HG02610 (cell line): ENCODE results near the gene PCDHGB4.
"Not testable (repeated sequence)": the region's sequence is repeated elsewhere in the genome, so short reads cannot be mapped to it uniquely, and the experiment has no call there.

Experiments
- ATAC-seq: cut with Tn5 transposase; IDR thresholded peaks from one replicate; pipeline ENCODE4 v1.9.1; 2021; ENCODE audit warnings: mild to moderate bottlenecking, moderate library complexity; ENCODE audit not compliant: unreplicated experiment

The PCDHGB4 gene

GRCh38 chr5:141387557-141388311 is at the start of gene PCDHGB4:
PCDHGB4 (plus strand) TSS chr5:141387698; CDS start chr5:141387885, 187 bp downstream.
- ATAC-seq = not testable (repeated sequence)

GRCh38 chr5:141338538-141339306 is 48.8 kb upstream of the PCDHGB4 start, which contains the start of gene PCDHGA2:
PCDHGA2 (plus strand) TSS chr5:141338760.
- no peak for ATAC-seq

- not testable (repeated sequence) for ATAC-seq
Measured at GRCh38 chr5:141340781-141341354, 46.6 kb upstream of the PCDHGB4 start.

GRCh38 chr5:141342773-141343172 is 44.7 kb upstream of the PCDHGB4 start:
- no peak for ATAC-seq

GRCh38 chr5:141343242-141343952 is 44.1 kb upstream of the PCDHGB4 start, which contains the start of gene PCDHGA3:
PCDHGA3 (plus strand) TSS chr5:141343829; CDS start chr5:141344034, 205 bp downstream.
- ATAC-seq = no peak

- no peak for ATAC-seq
Measured at GRCh38 chr5:141343953-141344463, 43.5 kb upstream of the PCDHGB4 start.

GRCh38 chr5:141345327-141345726 is 42.2 kb upstream of the PCDHGB4 start:
- ATAC-seq = no peak

- ATAC-seq = not testable (repeated sequence)
Measured at GRCh38 chr5:141346017-141346416, 41.5 kb upstream of the PCDHGB4 start.

GRCh38 chr5:141349917-141350619 is 37.4 kb upstream of the PCDHGB4 start, which contains the start of gene PCDHGB1:
PCDHGB1 (plus strand) TSS chr5:141350099; CDS start chr5:141350261, 162 bp downstream.
- ATAC-seq = peak; percentile 41

- ATAC-seq = no peak
Measured at GRCh38 chr5:141351591-141351990, 35.9 kb upstream of the PCDHGB4 start.

GRCh38 chr5:141354900-141355469 is 32.5 kb upstream of the PCDHGB4 start, which contains the start of gene PCDHGA4:
PCDHGA4 (plus strand) TSS chr5:141355021; CDS start chr5:141355108, 87 bp downstream.
- no peak for ATAC-seq

GRCh38 chr5:141355641-141356040 is 31.9 kb upstream of the PCDHGB4 start:
- ATAC-seq = no peak

GRCh38 chr5:141356133-141356532 is 31.4 kb upstream of the PCDHGB4 start:
- ATAC-seq = no peak

- ATAC-seq = no peak
Measured at GRCh38 chr5:141356950-141357349, 30.5 kb upstream of the PCDHGB4 start.

- ATAC-seq = peak; percentile 79
Measured at GRCh38 chr5:141359790-141360426, 27.6 kb upstream of the PCDHGB4 start, which contains the start of gene PCDHGB2. PCDHGB2 (plus strand) TSS chr5:141359994; CDS start chr5:141360136, 142 bp downstream.

GRCh38 chr5:141360685-141361084 is 26.8 kb upstream of the PCDHGB4 start:
- ATAC-seq = no peak

- no peak for ATAC-seq
Measured at GRCh38 chr5:141362719-141363118, 24.8 kb upstream of the PCDHGB4 start.

- ATAC-seq = no peak
Measured at GRCh38 chr5:141363952-141364660, 23.4 kb upstream of the PCDHGB4 start, which contains the start of gene PCDHGA5. PCDHGA5 (plus strand) TSS chr5:141364162; CDS start chr5:141364331, 169 bp downstream.
